HTERT RPE-1 (cell line): ENCODE data around the gene MSI2.

Experiments used
- in situ Hi-C: fragments of 300-500 bp; cut with MboI; formaldehyde crosslinking; loops from 4 replicates; pipeline ENCODE4 v1.14.3; 2020; ENCODE audit warnings: low sequenced_read_pairs

The MSI2 gene

DNA sequence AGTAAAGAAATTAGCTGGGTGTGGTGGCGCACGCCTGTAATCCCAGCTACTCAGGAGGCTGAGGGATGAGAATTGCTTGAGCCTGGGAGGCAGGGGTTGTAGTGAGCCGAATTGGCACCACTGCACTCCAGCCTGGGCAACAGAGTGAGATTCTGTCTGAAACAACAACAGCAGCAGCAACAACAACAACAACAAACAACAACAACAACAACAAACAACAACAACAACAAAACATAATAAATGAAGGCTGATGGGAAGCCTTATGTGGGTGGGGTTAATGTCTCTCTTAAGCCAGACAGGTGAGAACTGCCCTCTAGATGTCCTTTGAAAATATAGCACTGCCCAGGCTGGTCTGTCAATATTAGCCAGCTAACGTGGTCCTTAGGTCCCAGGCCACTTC, 107.3 kb downstream of the MSI2 start:
- in situ Hi-C loops: no loop called here

- in situ Hi-C loops: no loop called here
These were observed 107.8 kb downstream of the MSI2 start for GRCh38 chr17:57363998-57364643.

DNA sequence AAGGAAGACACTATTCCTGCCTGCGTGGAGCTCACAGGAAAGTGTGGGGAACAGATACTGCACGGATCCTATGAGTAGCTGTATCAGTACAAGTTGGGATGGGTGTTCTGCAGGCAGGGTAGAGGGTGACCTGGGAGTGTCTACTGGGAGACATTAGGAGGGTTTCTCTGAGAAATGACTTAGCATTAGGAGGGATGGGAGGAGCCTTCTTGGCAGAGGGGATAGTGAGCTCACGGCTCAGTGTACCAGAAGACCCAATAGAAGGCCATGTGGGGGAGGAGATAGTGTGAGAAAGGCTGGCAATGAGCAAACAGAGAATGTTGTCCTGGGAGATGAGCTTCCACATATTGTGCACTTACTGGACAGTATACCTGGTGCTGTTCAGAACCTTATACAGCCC, 109.1 kb downstream of the MSI2 start:
- in situ Hi-C loops: no loop called here

- in situ Hi-C loops: no loop called here
These were observed 109.8 kb downstream of the MSI2 start for GRCh38 chr17:57366177-57366557.

DNA sequence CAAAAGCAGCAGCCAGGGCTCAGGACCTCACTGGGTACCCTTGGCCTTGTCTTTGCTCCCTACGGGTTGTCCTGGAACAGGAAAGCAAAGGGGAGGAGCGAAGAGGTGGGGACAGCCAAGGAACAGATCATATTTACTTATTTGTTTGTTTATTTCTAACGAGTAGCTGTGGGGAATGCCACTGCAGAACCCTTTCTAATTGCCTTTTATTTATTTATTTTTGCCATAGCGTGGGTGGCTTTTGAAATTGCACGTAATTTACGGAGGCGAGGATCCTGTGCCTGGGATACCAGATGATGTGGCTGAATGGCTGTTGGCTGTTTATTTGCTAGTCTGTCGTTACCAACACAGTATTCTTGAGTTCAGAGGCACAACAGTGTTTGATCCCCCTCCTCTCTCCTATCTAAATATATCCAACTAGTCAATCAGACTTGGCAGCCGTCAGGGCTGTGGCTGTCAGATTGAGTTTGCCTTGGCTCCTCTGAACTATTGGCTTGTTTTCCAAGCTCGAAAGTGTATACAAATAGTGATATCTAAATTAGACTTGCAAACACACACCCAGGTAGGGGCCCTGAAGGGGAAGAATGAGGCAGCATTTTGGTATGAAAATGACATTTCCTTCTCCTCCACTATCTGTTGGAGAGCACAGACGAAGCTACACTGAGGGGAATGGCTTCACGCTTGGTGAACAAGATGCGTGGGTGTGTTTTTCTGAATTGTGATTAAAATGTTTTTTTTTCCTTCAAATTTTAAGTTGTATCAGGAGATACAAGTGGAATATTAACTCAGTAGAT, 110.4 kb downstream of the MSI2 start:
- in situ Hi-C loops: no loop called here

- in situ Hi-C loops: no loop called here
These were observed 112.5 kb downstream of the MSI2 start for GRCh38 chr17:57368637-57369336.

- in situ Hi-C loops: no loop called here
These were observed 113.2 kb downstream of the MSI2 start for GRCh38 chr17:57369509-57369945.

DNA sequence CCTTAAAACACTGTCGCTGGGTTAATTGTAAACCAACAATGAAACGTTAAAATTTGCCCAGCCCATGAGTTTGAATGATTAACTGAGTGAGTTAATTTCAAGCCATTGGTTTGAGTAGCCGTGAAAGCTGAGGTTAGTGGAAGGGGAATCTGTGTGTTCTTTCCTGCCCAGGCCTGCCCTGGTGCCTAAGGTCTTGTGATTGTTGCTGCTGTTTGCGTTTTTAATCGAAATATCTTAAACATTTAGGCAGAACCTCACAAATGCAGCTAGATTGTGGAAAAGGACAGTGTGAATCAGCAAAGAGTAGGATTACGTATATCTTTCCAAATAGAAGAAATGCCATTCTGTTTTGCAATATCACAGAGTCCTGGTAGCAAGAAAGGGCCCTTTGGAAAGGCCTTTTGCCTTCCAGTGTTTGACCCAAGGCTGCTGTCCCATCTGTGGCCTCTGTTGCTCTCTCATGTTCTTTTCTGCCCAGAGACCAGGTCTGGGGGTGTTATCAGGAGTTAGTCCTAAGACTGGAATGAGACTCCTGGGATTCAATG, 113.8 kb downstream of the MSI2 start:
- in situ Hi-C loops: no loop called here

DNA sequence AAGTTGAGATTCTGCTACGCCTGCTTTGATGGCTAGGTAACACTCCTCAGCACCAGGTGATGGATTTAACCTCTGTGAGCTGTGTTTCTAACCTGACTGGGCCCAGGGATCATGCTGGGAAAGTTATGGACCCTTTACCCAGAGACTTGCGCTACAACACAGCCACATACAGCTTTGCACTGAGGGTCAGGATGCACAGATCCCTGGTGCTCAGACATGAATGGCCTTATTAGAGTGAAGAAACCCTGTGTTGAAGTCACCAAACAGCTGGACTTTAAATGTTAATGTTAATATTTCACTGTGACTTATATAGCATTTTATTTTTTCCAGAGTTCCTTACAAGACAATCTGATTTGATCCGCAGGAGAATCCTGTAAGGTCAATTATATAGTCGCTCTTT, 114.3 kb downstream of the MSI2 start:
- in situ Hi-C loops: no loop called here

- in situ Hi-C loops: no loop called here
These were observed 115.8 kb downstream of the MSI2 start for GRCh38 chr17:57372156-57372555.

DNA sequence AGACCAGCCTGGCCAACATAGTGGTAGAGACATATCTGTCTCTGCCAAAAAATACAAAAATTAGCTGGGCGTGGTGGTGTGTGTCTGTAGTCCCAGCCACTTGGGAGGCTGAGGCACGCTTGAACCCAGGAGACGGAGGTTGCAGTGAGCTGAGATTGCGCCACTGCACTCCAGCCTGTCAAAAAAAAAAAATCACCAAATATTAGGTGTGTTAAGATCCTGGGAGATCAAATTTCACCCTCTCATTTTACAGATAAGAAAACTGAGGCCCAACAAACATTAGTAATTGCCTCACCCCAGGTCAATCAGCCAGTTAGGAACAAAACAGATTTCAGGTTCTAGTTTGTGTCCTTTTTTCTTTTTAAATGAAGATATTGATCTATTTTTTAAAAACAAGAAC, 116.7 kb downstream of the MSI2 start:
- in situ Hi-C loops: no loop called here

DNA sequence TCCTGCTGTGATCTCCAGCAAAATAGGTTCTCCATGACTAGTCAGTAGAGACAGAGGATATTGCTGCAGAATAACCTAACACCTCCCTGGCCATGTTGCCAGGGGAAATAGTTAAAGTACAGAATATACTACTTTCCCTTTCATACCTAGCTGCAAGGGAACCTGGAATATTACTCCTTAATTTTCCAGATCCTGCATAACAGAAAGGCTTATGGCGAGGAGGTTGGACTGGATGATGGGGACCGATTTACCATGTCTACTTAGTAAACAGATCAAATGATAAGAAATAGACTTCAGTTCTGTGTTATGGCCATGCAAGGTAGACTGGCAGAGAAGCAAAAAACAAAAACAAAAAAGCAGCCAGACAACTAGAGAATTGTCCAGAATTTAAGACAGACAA, 117.4 kb downstream of the MSI2 start:
- in situ Hi-C loops: no loop called here

DNA sequence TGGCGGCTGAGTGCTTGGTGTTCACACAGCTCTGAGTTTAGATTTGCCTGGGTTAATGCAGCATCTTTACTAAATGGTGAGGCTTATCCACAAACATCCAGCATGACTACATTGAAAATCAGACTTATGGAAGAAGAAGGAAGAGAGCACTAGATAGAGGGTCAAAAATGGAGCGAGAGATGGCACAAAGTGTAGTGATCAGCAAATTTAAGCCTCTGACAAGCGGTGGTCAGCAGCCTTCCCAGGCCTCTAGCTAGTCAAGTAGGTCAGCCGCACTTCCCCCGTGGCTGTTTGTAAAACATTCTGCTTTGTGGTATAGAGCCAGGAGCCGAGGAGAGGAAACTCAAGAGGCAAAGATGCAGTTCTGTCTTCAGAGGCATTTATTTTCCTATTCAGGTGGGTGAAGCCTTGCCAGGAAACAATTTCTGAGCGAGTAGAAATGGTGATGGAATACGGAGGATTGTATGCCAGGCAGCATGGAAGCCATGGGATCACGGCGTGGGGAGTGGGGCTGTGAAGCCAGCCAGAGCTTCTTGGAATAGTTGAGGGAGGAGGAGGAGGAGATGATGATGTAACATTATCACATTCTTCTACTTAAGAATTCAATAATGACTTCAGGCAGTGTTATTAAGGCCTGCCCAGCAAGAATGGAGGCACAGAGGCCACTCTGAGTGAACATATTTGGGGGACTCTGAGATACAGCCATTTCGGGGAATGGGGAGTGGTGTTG, 118.9 kb downstream of the MSI2 start:
- in situ Hi-C loops: no loop called here

DNA sequence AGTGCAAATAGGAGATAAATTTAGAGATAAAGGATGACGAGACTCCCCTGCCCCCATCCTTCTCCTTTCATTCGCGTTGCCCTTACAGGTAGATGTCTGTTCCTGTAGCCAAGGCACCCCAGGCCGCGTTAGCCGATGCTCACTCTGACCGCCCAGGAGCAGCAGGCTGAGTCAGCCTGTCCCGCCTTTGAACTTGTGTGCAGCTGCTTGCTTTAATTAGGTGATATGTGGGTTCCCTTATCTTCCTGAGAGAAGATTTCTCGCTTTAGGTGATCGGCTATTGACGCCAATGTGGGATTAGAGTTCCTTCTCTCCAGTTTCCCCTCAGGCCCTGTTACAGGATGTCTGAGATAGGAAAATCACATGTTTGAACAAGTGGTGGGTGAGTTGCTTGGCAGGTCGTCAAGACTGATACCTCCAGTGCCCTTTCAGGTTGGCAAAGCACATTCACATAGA, 119.5 kb downstream of the MSI2 start:
- in situ Hi-C loops: no loop called here

- in situ Hi-C loops: no loop called here
These were observed 120.8 kb downstream of the MSI2 start for GRCh38 chr17:57377094-57377493.

- in situ Hi-C loops: no loop called here
These were observed 123.0 kb downstream of the MSI2 start for GRCh38 chr17:57379237-57379894.

GRCh38 chr17:57379895-57380434, 123.6 kb downstream of the MSI2 start:
- in situ Hi-C loops: no loop called here

- in situ Hi-C loops: no loop called here
These were observed 125.2 kb downstream of the MSI2 start for GRCh38 chr17:57381498-57381897.

DNA sequence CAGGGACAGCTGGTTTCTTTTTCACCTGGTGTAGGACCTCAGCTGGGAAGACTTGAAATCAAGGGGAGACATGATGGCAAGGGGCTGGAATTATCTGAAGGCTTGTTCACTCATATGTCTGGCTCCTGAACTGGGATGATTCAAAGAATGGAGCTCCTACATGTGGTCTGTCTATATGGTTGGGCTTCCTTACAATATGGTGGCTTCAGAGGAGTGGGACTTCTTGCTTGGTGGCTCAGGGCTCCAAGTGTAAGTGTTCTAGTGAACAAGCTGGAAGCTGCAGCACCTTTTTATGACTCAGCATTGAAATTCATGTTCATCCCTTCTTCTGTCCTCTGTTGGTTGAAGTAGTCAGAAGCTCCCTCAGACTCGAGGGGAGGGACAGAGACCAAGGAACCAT, 127.9 kb downstream of the MSI2 start:
- in situ Hi-C loops: no loop called here

- in situ Hi-C loops: no loop called here
These were observed 129.7 kb downstream of the MSI2 start for GRCh38 chr17:57385975-57386374.
